H1 (cell line): Measurements from ENCODE around the gene OR8I2. TPM values are rescaled to one million over a fixed set of nuclear protein-coding genes. Genes with fewer than 3 reads are reported as not detected.
"Not testable (repeated sequence)": the region's sequence is repeated elsewhere in the genome, so short reads cannot be mapped to it uniquely, and the experiment has no call there.

Source experiments
- CTCF ChIA-PET: fragments of 300-600 bp; sonication (Branson Sonifier 250); formaldehyde crosslinking; loops from one replicate; lab custom pipeline; 2021; ENCODE audit not compliant: partially characterized antibody; lab: Charles Lee
- POLR2A ChIA-PET: fragments of 300-600 bp; sonication (Branson Sonifier 250); formaldehyde crosslinking; loops from one replicate; lab custom pipeline; 2021; ENCODE audit warnings: inconsistent platforms; ENCODE audit not compliant: partially characterized antibody; lab: Charles Lee
- DNase-seq, 2 experiments: peaks; one replicate each; pipeline versions ENCODE4 v3.0.0 to v3.0.0-alpha.2; 2010 to 2022; ENCODE audit warnings: low spot score in 2 of 2, low read depth in 1 of 2, mixed read lengths in 1 of 2
- FAIRE-seq: peaks from 2 replicates; lab custom pipeline; 2011; peaks lifted over from hg19 to GRCh38; lab: Jason Lieb, UNC
- H2AFZ ChIP-seq: 2 replicates; pipeline ENCODE4 v1.8.1; 2012; ENCODE audit warnings: low read length, inconsistent platforms
- H2AK5ac ChIP-seq: 2 replicates; pipeline ENCODE4 v1.6.1; 2013; ENCODE audit warnings: low read depth, low read length
- H2BK120ac ChIP-seq: replicated peaks from 2 replicates; pipeline ENCODE3; 2013; ENCODE audit warnings: low read depth, low read length, inconsistent platforms
- H2BK12ac ChIP-seq: 2 replicates; pipeline ENCODE4 v1.6.1; 2013; ENCODE audit warnings: low read depth, low read length
- H2BK15ac ChIP-seq: 2 replicates; pipeline ENCODE4 v1.6.1; 2013; ENCODE audit warnings: low read length
- H2BK20ac ChIP-seq: 2 replicates; pipeline ENCODE4 v1.6.1; 2013; ENCODE audit warnings: low read length
- H2BK5ac ChIP-seq: 2 replicates; pipeline ENCODE4 v1.6.1; 2013; ENCODE audit warnings: low read depth, low read length
- H3K14ac ChIP-seq: 2 replicates; pipeline ENCODE4 v1.6.1; 2013; ENCODE audit warnings: inconsistent platforms; ENCODE audit not compliant: insufficient read length
- H3K18ac ChIP-seq: 2 replicates; pipeline ENCODE4 v1.6.1; 2013; ENCODE audit warnings: low read length; ENCODE audit errors: extremely low read depth
- H3K23ac ChIP-seq: 2 replicates; pipeline ENCODE4 v1.6.1; 2013; ENCODE audit warnings: inconsistent platforms; ENCODE audit not compliant: insufficient read length
- H3K23me2 ChIP-seq: 2 replicates; pipeline ENCODE4 v1.6.1; 2013; ENCODE audit warnings: low read depth, low read length
- H3K27ac ChIP-seq: 2 replicates; pipeline ENCODE4 v1.6.1; 2011; ENCODE audit warnings: low read depth, low read length, inconsistent platforms
- H3K27me3 ChIP-seq, 4 experiments: replicated peaks in 1 of 4; 1 replicate in 1 of 4; 2 replicates in 3 of 4; pipeline versions ENCODE4 v1.6.1 to v1.8.1; 2011 to 2013; ENCODE audit warnings: low read length in 3 of 4, mild to moderate bottlenecking in 3 of 4, inconsistent platforms in 2 of 4, mixed read lengths in 2 of 4, moderate library complexity in 1 of 4; ENCODE audit not compliant: control insufficient read depth in 3 of 4, insufficient read depth in 3 of 4; ENCODE audit errors: extremely low read depth in 1 of 4
- H3K36me3 ChIP-seq, 4 experiments: 2 replicates each; pipeline versions ENCODE4 v1.6.1 to v1.8.1; 2011 to 2013; ENCODE audit warnings: mild to moderate bottlenecking in 4 of 4, low read length in 3 of 4, moderate library complexity in 2 of 4, control low read depth in 1 of 4, inconsistent platforms in 1 of 4; ENCODE audit not compliant: insufficient read depth in 4 of 4, control insufficient read depth in 2 of 4
- H3K4ac ChIP-seq: replicated peaks from 2 replicates; pipeline ENCODE3; 2013; ENCODE audit warnings: low read length, low read depth, mixed read lengths, inconsistent platforms; ENCODE audit not compliant: insufficient read length
- H3K4me1 ChIP-seq, 4 experiments: replicated peaks in 1 of 4; 1 replicate in 1 of 4; 2 replicates in 3 of 4; pipeline versions ENCODE4 v1.6.1 to v1.8.1; 2011 to 2013; ENCODE audit warnings: low read length in 3 of 4, inconsistent platforms in 2 of 4, mixed read lengths in 1 of 4; ENCODE audit not compliant: insufficient read depth in 4 of 4, control insufficient read depth in 3 of 4
- H3K4me2 ChIP-seq, 2 experiments: 2 replicates each; pipeline versions ENCODE4 v1.6.1 to v1.8.1; 2011 to 2013; ENCODE audit warnings: low read depth in 2 of 2, low read length in 2 of 2, control low read depth in 1 of 2, inconsistent platforms in 1 of 2, mild to moderate bottlenecking in 1 of 2; ENCODE audit not compliant: insufficient read depth in 1 of 2
- H3K4me3 ChIP-seq, 4 experiments: fragments of 200-600, 300-600 bp in 1 of 4; sonication (generic), shearing (Covaris generic), sonication (Bioruptor Twin) in 1 of 4; 2 replicates each; pipeline versions ENCODE4 v1.5.1 to v1.8.1; 2011 to 2016; ENCODE audit warnings: low read length in 4 of 4, low read depth in 3 of 4, control low read depth in 2 of 4, inconsistent platforms in 2 of 4, mild to moderate bottlenecking in 2 of 4, mixed read lengths in 1 of 4, moderate library complexity in 1 of 4; ENCODE audit not compliant: insufficient read depth in 2 of 4; ENCODE audit errors: extremely low read depth in 1 of 4
- H3K56ac ChIP-seq: replicated peaks from 2 replicates; pipeline ENCODE3; 2013; ENCODE audit warnings: low read depth, mild to moderate bottlenecking, mixed read lengths, low read length, inconsistent platforms; ENCODE audit not compliant: insufficient read length
- H3K79me1 ChIP-seq: 2 replicates; pipeline ENCODE4 v1.6.1; 2013; ENCODE audit warnings: low read depth, low read length, control low read depth
- H3K79me2 ChIP-seq, 2 experiments: 2 replicates each; pipeline versions ENCODE4 v1.6.1 to v1.8.1; 2012 to 2013; ENCODE audit warnings: low read length in 2 of 2, mild to moderate bottlenecking in 2 of 2, inconsistent platforms in 1 of 2; ENCODE audit not compliant: insufficient read depth in 2 of 2, control insufficient read depth in 1 of 2
- H3K9ac ChIP-seq, 4 experiments: replicated peaks in 1 of 4; 1 replicate in 1 of 4; 2 replicates in 3 of 4; pipeline versions ENCODE4 v1.6.1 to v1.8.1; 2011 to 2013; ENCODE audit warnings: low read depth in 3 of 4, low read length in 3 of 4, control low read depth in 2 of 4, mild to moderate bottlenecking in 2 of 4, moderate library complexity in 2 of 4, inconsistent platforms in 1 of 4; ENCODE audit errors: extremely low read depth in 1 of 4
- H3K9me3 ChIP-seq, 2 experiments: 2 replicates each; pipeline versions ENCODE4 v1.6.1 to v1.8.1; 2012 to 2013; ENCODE audit warnings: mild to moderate bottlenecking in 2 of 2, moderate library complexity in 2 of 2, control low read depth in 1 of 2, inconsistent platforms in 1 of 2, low read depth in 1 of 2, low read length in 1 of 2, mixed read lengths in 1 of 2; ENCODE audit not compliant: insufficient read depth in 2 of 2
- H4K20me1 ChIP-seq, 2 experiments: replicated peaks in 1 of 2; 2 replicates each; pipeline versions ENCODE3 to v1.8.1; 2011 to 2013; ENCODE audit warnings: inconsistent platforms in 2 of 2, low read length in 2 of 2, mild to moderate bottlenecking in 1 of 2; ENCODE audit not compliant: insufficient read depth in 2 of 2, control insufficient read depth in 1 of 2
- H4K5ac ChIP-seq: 2 replicates; pipeline ENCODE4 v1.6.1; 2013; ENCODE audit warnings: low read length, low read depth, mixed read lengths, inconsistent platforms; ENCODE audit not compliant: insufficient read length
- H4K8ac ChIP-seq: 2 replicates; pipeline ENCODE4 v1.8.0; 2013; ENCODE audit warnings: mild to moderate bottlenecking, moderate library complexity, low read length, inconsistent platforms; ENCODE audit not compliant: insufficient read depth; ENCODE audit errors: extremely low read depth
- H4K91ac ChIP-seq: replicated peaks from 2 replicates; pipeline ENCODE3; 2013; ENCODE audit warnings: low read length, mixed read lengths, inconsistent platforms; ENCODE audit not compliant: insufficient read length
- MAX ChIP-seq: IDR thresholded peaks from 2 replicates; pipeline ENCODE4 v1.6.1; 2012; ENCODE audit warnings: inconsistent platforms
- NANOG ChIP-seq: IDR thresholded peaks from 2 replicates; pipeline ENCODE4 v1.6.1; 2011; ENCODE audit warnings: low read length, low read depth, mild to moderate bottlenecking, inconsistent platforms; ENCODE audit not compliant: insufficient read depth, poor library complexity, severe bottlenecking
- WGBS, 2 experiments: shearing (Covaris generic) in 1 of 2; methylation state at CpG; one replicate each; pipeline versions ENCODE4 v1.1.6 to v1.1.7; 2013 to 2015; ENCODE audit warnings: low lambda C conversion rate in 2 of 2, mixed read lengths in 2 of 2, inconsistent platforms in 1 of 2, low coverage in 1 of 2, missing lambda C conversion rate in 1 of 2; ENCODE audit not compliant: insufficient replicate concordance in 2 of 2, insufficient coverage in 1 of 2, insufficient read length in 1 of 2; ENCODE audit errors: extremely low coverage in 1 of 2, missing lambda C conversion rate in 1 of 2; 5-methylcytosine and 5-hydroxymethylcytosine counted together
- polyA plus RNA-seq, 7 experiments: library from polyadenylated mRNA; depleted of rRNA in 3 of 7; stranded (reverse) in 5 of 7; unstranded in 2 of 7; fragments of >200 nt in 5 of 7; fragments of 200-250 nt in 2 of 7; gene quantifications; 1 replicate in 5 of 7; 2 replicates in 1 of 7; 4 replicates in 1 of 7; pipeline versions ENCODE4 v1.2.1 to v1.2.3, GENCODE V29; 2011 to 2013; ENCODE audit warnings: missing spikeins in 2 of 7, mixed read lengths in 2 of 7
- total RNA-seq: library from RNA; stranded (reverse); fragmentation: NEBNext Ultra II Directional; extraction: Animal tissue kit (Norgen Biotek cat#: 25700); gene quantifications from 2 replicates; pipeline ENCODE4 v1.2.1, GENCODE V29; 2021

Gene OR8I2
- total and polyA plus RNA-seq, 2 of the 8 experiments (the other 6 are each of a cell fraction or from before 2014, with no cell fraction given), result not detected

- peak overlapping the region; percentile 28 to 36; a peak in 2 of 4 replicates for H3K4me2 ChIP-seq
- H4K5ac ChIP-seq, H3K36me3 ChIP-seq, H3K79me2 ChIP-seq, H3K79me1 ChIP-seq, H3K9ac ChIP-seq, H2AK5ac ChIP-seq, H3K4me3 ChIP-seq, H4K20me1 ChIP-seq, H3K23me2 ChIP-seq, POLR2A ChIA-PET, H3K18ac ChIP-seq, H3K9me3 ChIP-seq, H4K91ac ChIP-seq, H2BK20ac ChIP-seq, H3K27ac ChIP-seq, H2BK120ac ChIP-seq, CTCF ChIA-PET, H2BK15ac ChIP-seq, H3K4ac ChIP-seq, H3K4me1 ChIP-seq, H2AFZ ChIP-seq, H3K56ac ChIP-seq, H4K8ac ChIP-seq, H3K23ac ChIP-seq, H2BK12ac ChIP-seq, H3K27me3 ChIP-seq, H3K14ac ChIP-seq: not testable (repeated sequence)
- peak; percentile 60 for TF ChIP-seq NANOG
- TF ChIP-seq MAX, result peak; percentile 30; the same call in 1 of the 2 replicates
- DNase-seq, result peak; percentile 25 to 48
- FAIRE-seq, result peak; percentile 86
- 37% methylated on average over 5 of the region's 7 CpGs; no CpG with 5 or more reads in 1 of the 2 experiments for WGBS, 2 experiments
- H2BK5ac ChIP-seq, result peak overlapping the region; percentile 66; the same call in 1 of the 2 replicates
These were observed 35.4 kb upstream of the OR8I2 start for GRCh38 chr11:56057661-56058237.
